H1 (cell line): ENCODE results near the gene EVC2. TPM values are rescaled to one million over a fixed set of nuclear protein-coding genes. Genes with fewer than 3 reads are reported as not detected.

ENCODE experiments used
- CTCF ChIA-PET: fragments of 300-600 bp; sonication (Branson Sonifier 250); formaldehyde crosslinking; loops from one replicate; lab custom pipeline; 2021; ENCODE audit not compliant: partially characterized antibody; lab: Charles Lee
- POLR2A ChIA-PET: fragments of 300-600 bp; sonication (Branson Sonifier 250); formaldehyde crosslinking; loops from one replicate; lab custom pipeline; 2021; ENCODE audit warnings: inconsistent platforms; ENCODE audit not compliant: partially characterized antibody; lab: Charles Lee
- DNase-seq, 2 experiments: peaks; one replicate each; pipeline versions ENCODE4 v3.0.0 to v3.0.0-alpha.2; 2010 to 2022; ENCODE audit warnings: low spot score in 2 of 2, low read depth in 1 of 2, mixed read lengths in 1 of 2
- FAIRE-seq: peaks from 2 replicates; lab custom pipeline; 2011; peaks lifted over from hg19 to GRCh38; lab: Jason Lieb, UNC
- H2AFZ ChIP-seq: 2 replicates; pipeline ENCODE4 v1.8.1; 2012; ENCODE audit warnings: low read length, inconsistent platforms
- H2AK5ac ChIP-seq: 2 replicates; pipeline ENCODE4 v1.6.1; 2013; ENCODE audit warnings: low read depth, low read length
- H2BK120ac ChIP-seq: replicated peaks from 2 replicates; pipeline ENCODE3; 2013; ENCODE audit warnings: low read depth, low read length, inconsistent platforms
- H2BK12ac ChIP-seq: 2 replicates; pipeline ENCODE4 v1.6.1; 2013; ENCODE audit warnings: low read depth, low read length
- H2BK15ac ChIP-seq: 2 replicates; pipeline ENCODE4 v1.6.1; 2013; ENCODE audit warnings: low read length
- H2BK20ac ChIP-seq: 2 replicates; pipeline ENCODE4 v1.6.1; 2013; ENCODE audit warnings: low read length
- H2BK5ac ChIP-seq: 2 replicates; pipeline ENCODE4 v1.6.1; 2013; ENCODE audit warnings: low read depth, low read length
- H3K14ac ChIP-seq: 2 replicates; pipeline ENCODE4 v1.6.1; 2013; ENCODE audit warnings: inconsistent platforms; ENCODE audit not compliant: insufficient read length
- H3K18ac ChIP-seq: 2 replicates; pipeline ENCODE4 v1.6.1; 2013; ENCODE audit warnings: low read length; ENCODE audit errors: extremely low read depth
- H3K23ac ChIP-seq: 2 replicates; pipeline ENCODE4 v1.6.1; 2013; ENCODE audit warnings: inconsistent platforms; ENCODE audit not compliant: insufficient read length
- H3K23me2 ChIP-seq: 2 replicates; pipeline ENCODE4 v1.6.1; 2013; ENCODE audit warnings: low read depth, low read length
- H3K27ac ChIP-seq: 2 replicates; pipeline ENCODE4 v1.6.1; 2011; ENCODE audit warnings: low read depth, low read length, inconsistent platforms
- H3K27me3 ChIP-seq, 4 experiments: replicated peaks in 1 of 4; 1 replicate in 1 of 4; 2 replicates in 3 of 4; pipeline versions ENCODE4 v1.6.1 to v1.8.1; 2011 to 2013; ENCODE audit warnings: low read length in 3 of 4, mild to moderate bottlenecking in 3 of 4, inconsistent platforms in 2 of 4, mixed read lengths in 2 of 4, moderate library complexity in 1 of 4; ENCODE audit not compliant: control insufficient read depth in 3 of 4, insufficient read depth in 3 of 4; ENCODE audit errors: extremely low read depth in 1 of 4
- H3K36me3 ChIP-seq, 4 experiments: 2 replicates each; pipeline versions ENCODE4 v1.6.1 to v1.8.1; 2011 to 2013; ENCODE audit warnings: mild to moderate bottlenecking in 4 of 4, low read length in 3 of 4, moderate library complexity in 2 of 4, control low read depth in 1 of 4, inconsistent platforms in 1 of 4; ENCODE audit not compliant: insufficient read depth in 4 of 4, control insufficient read depth in 2 of 4
- H3K4ac ChIP-seq: replicated peaks from 2 replicates; pipeline ENCODE3; 2013; ENCODE audit warnings: low read length, low read depth, mixed read lengths, inconsistent platforms; ENCODE audit not compliant: insufficient read length
- H3K4me1 ChIP-seq, 4 experiments: replicated peaks in 1 of 4; 1 replicate in 1 of 4; 2 replicates in 3 of 4; pipeline versions ENCODE4 v1.6.1 to v1.8.1; 2011 to 2013; ENCODE audit warnings: low read length in 3 of 4, inconsistent platforms in 2 of 4, mixed read lengths in 1 of 4; ENCODE audit not compliant: insufficient read depth in 4 of 4, control insufficient read depth in 3 of 4
- H3K4me2 ChIP-seq, 2 experiments: 2 replicates each; pipeline versions ENCODE4 v1.6.1 to v1.8.1; 2011 to 2013; ENCODE audit warnings: low read depth in 2 of 2, low read length in 2 of 2, control low read depth in 1 of 2, inconsistent platforms in 1 of 2, mild to moderate bottlenecking in 1 of 2; ENCODE audit not compliant: insufficient read depth in 1 of 2
- H3K4me3 ChIP-seq, 4 experiments: fragments of 200-600, 300-600 bp in 1 of 4; sonication (generic), shearing (Covaris generic), sonication (Bioruptor Twin) in 1 of 4; 2 replicates each; pipeline versions ENCODE4 v1.5.1 to v1.8.1; 2011 to 2016; ENCODE audit warnings: low read length in 4 of 4, low read depth in 3 of 4, control low read depth in 2 of 4, inconsistent platforms in 2 of 4, mild to moderate bottlenecking in 2 of 4, mixed read lengths in 1 of 4, moderate library complexity in 1 of 4; ENCODE audit not compliant: insufficient read depth in 2 of 4; ENCODE audit errors: extremely low read depth in 1 of 4
- H3K56ac ChIP-seq: replicated peaks from 2 replicates; pipeline ENCODE3; 2013; ENCODE audit warnings: low read depth, mild to moderate bottlenecking, mixed read lengths, low read length, inconsistent platforms; ENCODE audit not compliant: insufficient read length
- H3K79me1 ChIP-seq: 2 replicates; pipeline ENCODE4 v1.6.1; 2013; ENCODE audit warnings: low read depth, low read length, control low read depth
- H3K79me2 ChIP-seq, 2 experiments: 2 replicates each; pipeline versions ENCODE4 v1.6.1 to v1.8.1; 2012 to 2013; ENCODE audit warnings: low read length in 2 of 2, mild to moderate bottlenecking in 2 of 2, inconsistent platforms in 1 of 2; ENCODE audit not compliant: insufficient read depth in 2 of 2, control insufficient read depth in 1 of 2
- H3K9ac ChIP-seq, 4 experiments: replicated peaks in 1 of 4; 1 replicate in 1 of 4; 2 replicates in 3 of 4; pipeline versions ENCODE4 v1.6.1 to v1.8.1; 2011 to 2013; ENCODE audit warnings: low read depth in 3 of 4, low read length in 3 of 4, control low read depth in 2 of 4, mild to moderate bottlenecking in 2 of 4, moderate library complexity in 2 of 4, inconsistent platforms in 1 of 4; ENCODE audit errors: extremely low read depth in 1 of 4
- H3K9me3 ChIP-seq, 2 experiments: 2 replicates each; pipeline versions ENCODE4 v1.6.1 to v1.8.1; 2012 to 2013; ENCODE audit warnings: mild to moderate bottlenecking in 2 of 2, moderate library complexity in 2 of 2, control low read depth in 1 of 2, inconsistent platforms in 1 of 2, low read depth in 1 of 2, low read length in 1 of 2, mixed read lengths in 1 of 2; ENCODE audit not compliant: insufficient read depth in 2 of 2
- H4K20me1 ChIP-seq, 2 experiments: replicated peaks in 1 of 2; 2 replicates each; pipeline versions ENCODE3 to v1.8.1; 2011 to 2013; ENCODE audit warnings: inconsistent platforms in 2 of 2, low read length in 2 of 2, mild to moderate bottlenecking in 1 of 2; ENCODE audit not compliant: insufficient read depth in 2 of 2, control insufficient read depth in 1 of 2
- H4K5ac ChIP-seq: 2 replicates; pipeline ENCODE4 v1.6.1; 2013; ENCODE audit warnings: low read length, low read depth, mixed read lengths, inconsistent platforms; ENCODE audit not compliant: insufficient read length
- H4K8ac ChIP-seq: 2 replicates; pipeline ENCODE4 v1.8.0; 2013; ENCODE audit warnings: mild to moderate bottlenecking, moderate library complexity, low read length, inconsistent platforms; ENCODE audit not compliant: insufficient read depth; ENCODE audit errors: extremely low read depth
- H4K91ac ChIP-seq: replicated peaks from 2 replicates; pipeline ENCODE3; 2013; ENCODE audit warnings: low read length, mixed read lengths, inconsistent platforms; ENCODE audit not compliant: insufficient read length
- BRCA1 ChIP-seq: IDR thresholded peaks from 2 replicates; pipeline ENCODE4 v1.6.1; 2012; ENCODE audit warnings: low read depth, low read length, improper control_type of control experiment
- CBX5 ChIP-seq: fragments of 300-800, 300-1000 bp; sonication (generic); IDR thresholded peaks from 2 replicates; pipeline ENCODE4 v1.7.1; 2016; ENCODE audit warnings: antibody characterized with exemption, low read length, low read depth
- CHD1 ChIP-seq: IDR thresholded peaks from 2 replicates; pipeline ENCODE4 v1.6.1; 2012; ENCODE audit warnings: low read depth, low read length, improper control_type of control experiment
- CHD2 ChIP-seq: IDR thresholded peaks from 2 replicates; pipeline ENCODE4 v1.6.1; 2012; ENCODE audit warnings: low read length, improper control_type of control experiment
- CREB1 ChIP-seq: IDR thresholded peaks from 2 replicates; pipeline ENCODE4 v1.6.1; 2012; ENCODE audit warnings: inconsistent platforms
- HDAC6 ChIP-seq: IDR thresholded peaks from one replicate; pipeline ENCODE4 v1.7.1; 2012; ENCODE audit warnings: low read depth, mild to moderate bottlenecking, inconsistent platforms, low read length, moderate library complexity
- JUN ChIP-seq: IDR thresholded peaks from 2 replicates; pipeline ENCODE4 v1.6.1; 2011; ENCODE audit warnings: low read depth, mild to moderate bottlenecking, improper control_type of control experiment, low read length
- KDM4A ChIP-seq: IDR thresholded peaks from one replicate; pipeline ENCODE4 v1.7.1; 2012; ENCODE audit warnings: low read depth, mild to moderate bottlenecking, moderate library complexity, low read length, inconsistent platforms; ENCODE audit not compliant: severe bottlenecking
- POLR2A ChIP-seq, 2 experiments: IDR thresholded peaks; 1 replicate in 1 of 2; 2 replicates in 1 of 2; pipeline ENCODE4 v1.6.1; 2011; ENCODE audit warnings: low read depth in 2 of 2, low read length in 2 of 2, mild to moderate bottlenecking in 2 of 2; ENCODE audit errors: control extremely low read depth in 1 of 2
- SIN3A ChIP-seq, 2 experiments: IDR thresholded peaks in 1 of 2; conservative IDR thresholded peaks in 1 of 2; 2 replicates each; pipeline ENCODE4 v1.6.1; 2011 to 2012; ENCODE audit warnings: low read length in 2 of 2, improper control_type of control experiment in 1 of 2, low read depth in 1 of 2, mild to moderate bottlenecking in 1 of 2
- TCF12 ChIP-seq: IDR thresholded peaks from 2 replicates; pipeline ENCODE4 v1.6.1; 2011; ENCODE audit warnings: low read depth, mild to moderate bottlenecking, low read length
- YY1 ChIP-seq: IDR thresholded peaks from 2 replicates; pipeline ENCODE4 v1.6.1; 2011; ENCODE audit warnings: low read depth, mild to moderate bottlenecking, low read length
- WGBS, 2 experiments: shearing (Covaris generic) in 1 of 2; methylation state at CpG; one replicate each; pipeline versions ENCODE4 v1.1.6 to v1.1.7; 2013 to 2015; ENCODE audit warnings: low lambda C conversion rate in 2 of 2, mixed read lengths in 2 of 2, inconsistent platforms in 1 of 2, low coverage in 1 of 2, missing lambda C conversion rate in 1 of 2; ENCODE audit not compliant: insufficient replicate concordance in 2 of 2, insufficient coverage in 1 of 2, insufficient read length in 1 of 2; ENCODE audit errors: extremely low coverage in 1 of 2, missing lambda C conversion rate in 1 of 2; 5-methylcytosine and 5-hydroxymethylcytosine counted together
- polyA plus RNA-seq, 7 experiments: library from polyadenylated mRNA; depleted of rRNA in 3 of 7; stranded (reverse) in 5 of 7; unstranded in 2 of 7; fragments of >200 nt in 5 of 7; fragments of 200-250 nt in 2 of 7; gene quantifications; 1 replicate in 5 of 7; 2 replicates in 1 of 7; 4 replicates in 1 of 7; pipeline versions ENCODE4 v1.2.1 to v1.2.3, GENCODE V29; 2011 to 2013; ENCODE audit warnings: missing spikeins in 2 of 7, mixed read lengths in 2 of 7
- total RNA-seq: library from RNA; stranded (reverse); fragmentation: NEBNext Ultra II Directional; extraction: Animal tissue kit (Norgen Biotek cat#: 25700); gene quantifications from 2 replicates; pipeline ENCODE4 v1.2.1, GENCODE V29; 2021

Gene EVC2
- total and polyA plus RNA-seq, 2 of the 8 experiments (the other 6 are each of a cell fraction or from before 2014, with no cell fraction given): 0.73 to 5.9 TPM

DNA sequence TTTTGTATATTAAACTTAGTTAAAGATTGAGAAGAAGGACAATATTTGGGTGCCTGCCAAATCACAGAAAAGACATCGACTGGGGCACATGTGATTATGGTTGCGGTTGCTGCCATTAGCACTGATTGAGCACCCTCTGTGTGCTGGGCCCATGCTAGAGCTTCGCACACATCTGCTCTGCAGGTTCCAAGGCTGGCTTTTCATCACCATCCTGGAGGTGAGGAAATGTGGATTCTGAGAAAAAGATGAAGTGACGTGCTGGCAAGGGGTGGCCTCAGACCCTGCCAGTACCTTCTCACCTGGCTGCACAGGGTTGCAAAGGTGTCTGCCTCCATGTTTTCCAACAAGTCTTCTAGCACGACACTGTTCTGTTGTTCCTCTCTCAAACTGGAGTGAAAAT lies 134.0 kb downstream of the EVC2 start:
- Histone ChIP-seq H3K36me3 (peaks cover 0 to 4% (median 0%) of the 10 kb centered on the region in 4 experiments; a peak in 1 of 8 replicates), H3K56ac (no peak overlapping the region), H4K5ac (no peak overlapping the region), H3K23me2 (no peaks in the 10 kb centered on the region; the same call in 1 of the 2 replicates), H4K91ac (no peak overlapping the region), H3K14ac (no peak overlapping the region), H3K4ac (no peak overlapping the region), H3K18ac (no peak overlapping the region), H2BK20ac (no peak overlapping the region), H4K8ac (no peak overlapping the region), H2BK5ac (no peak overlapping the region), H3K23ac (no peak overlapping the region), H2AFZ (no peak overlapping the region), H3K79me2 (no peaks in the 10 kb centered on the region), H2BK120ac (no peak overlapping the region), H3K9ac (no peak overlapping the region), H3K4me2 (no peak overlapping the region), H2BK15ac (no peak overlapping the region), H3K79me1 (no peaks in the 10 kb centered on the region), H3K9me3 (no peaks in the 10 kb centered on the region), H3K4me1 (no peaks in the 10 kb centered on the region), H4K20me1 (peaks cover 0 to 2% of the 10 kb centered on the region in 2 experiments), H3K4me3 (no peak overlapping the region), H2AK5ac (no peak overlapping the region), H2BK12ac (no peak overlapping the region), H3K27ac (no peak overlapping the region), H3K27me3 (no peaks in the 10 kb centered on the region)
- FAIRE-seq (no peak), DNase-seq (no peak)
- POLR2A ChIA-PET: no interaction called here
- CTCF ChIA-PET: no interaction called here
- 90% methylated on average over 5 of the region's 5 CpGs; no CpG with 5 or more reads in 1 of the 2 experiments for WGBS, 2 experiments
- no peak for TF ChIP-seq HDAC6
- no peak for TF ChIP-seq YY1
- no peak for TF ChIP-seq JUN
- no peak for TF ChIP-seq TCF12
- no peak for TF ChIP-seq CHD1
- no peak for TF ChIP-seq CHD2
- no peak for TF ChIP-seq SIN3A (conservative IDR thresholded peaks at IDR 0.05 in 1 of 2, IDR thresholded peaks at IDR 0.05 in 1 of 2; ENCODE audit: low read depth in 1 of 2, low read length in 2 of 2)
- no peak for TF ChIP-seq POLR2A (IDR thresholded peaks at IDR 0.05; ENCODE audit: control extremely low read depth in 1 of 2, low read depth in 2 of 2, low read length in 2 of 2)
- TF ChIP-seq CREB1: no peak
- no peak for TF ChIP-seq CBX5
- no peak for TF ChIP-seq KDM4A
- TF ChIP-seq BRCA1: no peak
